ENCODE results near the gene PTBP1. TPM values are rescaled to one million over a fixed set of nuclear protein-coding genes. Genes with fewer than 3 reads are reported as not detected.
"Not testable (repeated sequence)": the region's sequence is repeated elsewhere in the genome, so short reads cannot be mapped to it uniquely, and the experiment has no call there.

The PTBP1 gene
- total RNA-seq, 1 experiment from 2014 or later: 680 TPM

- Mint-ChIP-seq H3K9me3 (peaks cover 4% of the 10 kb centered on the region), H3K4me1 (no peaks in the 10 kb centered on the region), H3K36me3 (no peaks in the 10 kb centered on the region), H3K27ac (no peak within 1 kb of the TSS), H3K4me3 (no peak within 1 kb of the TSS), H3K27me3 (ENCODE audit: low read depth) (peaks cover 39% of the 10 kb centered on the region)
- ChIA-PET POLR2A (no interaction called here), CTCF (no interaction called here)
- DNase-seq (ENCODE audit: low spot score): no peak
- ATAC-seq: no peak
- TF ChIP-seq ZNF396 (CRISPR knock-in tag; IDR thresholded peaks at IDR 0.05; ENCODE audit: borderline replicate concordance): no peak
- no peak for TF ChIP-seq RORB (CRISPR knock-in tag; IDR thresholded peaks at IDR 0.05)
Observed at GRCh38 chr19:840519-841206, 43.4 kb downstream of the PTBP1 start, which contains the start of gene PRTN3. Gene PRTN3, plus strand, starts transcription at chr19:840999. Its CDS starts 10 bp downstream, at chr19:841009.

GRCh38 chr19:842802-843179 lies 45.5 kb downstream of the PTBP1 start:
- POLR2A ChIA-PET: interaction anchor here (0.6 kb wide), 1 partner anchor 1701 kb away, joined by 3 read pairs; no protein-coding TSS in a partner anchor
- peak; percentile 50; the same call in 1 of the 2 replicates for TF ChIP-seq ZNF121 (CRISPR knock-in tag; IDR thresholded peaks at IDR 0.05)
- ATAC-seq; DNase-seq (ENCODE audit: low spot score); H3K9me3 Mint-ChIP-seq; H3K36me3 Mint-ChIP-seq; H3K4me1 Mint-ChIP-seq; H3K27ac Mint-ChIP-seq: not testable (repeated sequence)
- CTCF ChIA-PET: interaction anchor here (0.7 to 1.1 kb wide), 3 partner anchors 14 to 260 kb away, joined by 3 to 6 read pairs (median 3); no protein-coding TSS in a partner anchor
- Mint-ChIP-seq H3K4me3 (peak overlapping the region; percentile 41; the same call in 1 of the 2 replicates), H3K27me3 (ENCODE audit: low read depth) (peaks cover 42% of the 10 kb centered on the region)

GRCh38 chr19:843180-843835 lies 46.1 kb downstream of the PTBP1 start:
- H3K4me1 Mint-ChIP-seq: no peaks in the 10 kb centered on the region
- CTCF ChIA-PET: interaction anchor here (0.7 to 1.1 kb wide), 3 partner anchors 14 to 261 kb away, joined by 3 to 6 read pairs (median 3); no protein-coding TSS in a partner anchor
- POLR2A ChIA-PET: interaction anchor here (0.6 kb wide), 1 partner anchor 1700 kb away, joined by 3 read pairs; no protein-coding TSS in a partner anchor
- no peak overlapping the region for H3K27ac Mint-ChIP-seq
- ATAC-seq (peak; percentile 70), DNase-seq (ENCODE audit: low spot score) (peak; percentile 62)
- no peaks in the 10 kb centered on the region for H3K36me3 Mint-ChIP-seq
- H3K9me3 Mint-ChIP-seq: peaks cover 4% of the 10 kb centered on the region
- H3K4me3 Mint-ChIP-seq: peak overlapping the region; percentile 41; the same call in 1 of the 2 replicates
- H3K27me3 Mint-ChIP-seq (ENCODE audit: low read depth): peaks cover 42% of the 10 kb centered on the region
- TF ChIP-seq, protein P1, sequence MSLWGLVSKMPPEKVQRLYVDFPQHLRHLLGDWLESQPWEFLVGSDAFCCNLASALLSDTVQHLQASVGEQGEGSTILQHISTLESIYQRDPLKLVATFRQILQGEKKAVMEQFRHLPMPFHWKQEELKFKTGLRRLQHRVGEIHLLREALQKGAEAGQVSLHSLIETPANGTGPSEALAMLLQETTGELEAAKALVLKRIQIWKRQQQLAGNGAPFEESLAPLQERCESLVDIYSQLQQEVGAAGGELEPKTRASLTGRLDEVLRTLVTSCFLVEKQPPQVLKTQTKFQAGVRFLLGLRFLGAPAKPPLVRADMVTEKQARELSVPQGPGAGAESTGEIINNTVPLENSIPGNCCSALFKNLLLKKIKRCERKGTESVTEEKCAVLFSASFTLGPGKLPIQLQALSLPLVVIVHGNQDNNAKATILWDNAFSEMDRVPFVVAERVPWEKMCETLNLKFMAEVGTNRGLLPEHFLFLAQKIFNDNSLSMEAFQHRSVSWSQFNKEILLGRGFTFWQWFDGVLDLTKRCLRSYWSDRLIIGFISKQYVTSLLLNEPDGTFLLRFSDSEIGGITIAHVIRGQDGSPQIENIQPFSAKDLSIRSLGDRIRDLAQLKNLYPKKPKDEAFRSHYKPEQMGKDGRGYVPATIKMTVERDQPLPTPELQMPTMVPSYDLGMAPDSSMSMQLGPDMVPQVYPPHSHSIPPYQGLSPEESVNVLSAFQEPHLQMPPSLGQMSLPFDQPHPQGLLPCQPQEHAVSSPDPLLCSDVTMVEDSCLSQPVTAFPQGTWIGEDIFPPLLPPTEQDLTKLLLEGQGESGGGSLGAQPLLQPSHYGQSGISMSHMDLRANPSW (CRISPR knock-in tag; conservative IDR thresholded peaks at IDR 0.05; ENCODE audit: low read depth): no peak
- TF ChIP-seq ZNF263 (CRISPR knock-in tag; IDR thresholded peaks at IDR 0.05; ENCODE audit: low read depth): 0 out of 2 replicates have a peak, but pooled peaks have one; percentile 17
- TF ChIP-seq MAX (CRISPR knock-in tag; IDR thresholded peaks at IDR 0.05): peak; percentile 65; the same call in 1 of the 2 replicates
- no peak for TF ChIP-seq ZNF138 (CRISPR knock-in tag; conservative IDR thresholded peaks at IDR 0.05)
- 0 out of 2 replicates have a peak, but pooled peaks have one; percentile 28 for TF ChIP-seq NR1H2 (CRISPR knock-in tag; IDR thresholded peaks at IDR 0.05)
- no peak for TF ChIP-seq NR2C2 (CRISPR knock-in tag; IDR thresholded peaks at IDR 0.05)
- 0 out of 2 replicates have a peak, but pooled peaks have one; percentile 40 for TF ChIP-seq RELA (CRISPR knock-in tag; IDR thresholded peaks at IDR 0.05; ENCODE audit: borderline replicate concordance)
- TF ChIP-seq, protein P2, sequence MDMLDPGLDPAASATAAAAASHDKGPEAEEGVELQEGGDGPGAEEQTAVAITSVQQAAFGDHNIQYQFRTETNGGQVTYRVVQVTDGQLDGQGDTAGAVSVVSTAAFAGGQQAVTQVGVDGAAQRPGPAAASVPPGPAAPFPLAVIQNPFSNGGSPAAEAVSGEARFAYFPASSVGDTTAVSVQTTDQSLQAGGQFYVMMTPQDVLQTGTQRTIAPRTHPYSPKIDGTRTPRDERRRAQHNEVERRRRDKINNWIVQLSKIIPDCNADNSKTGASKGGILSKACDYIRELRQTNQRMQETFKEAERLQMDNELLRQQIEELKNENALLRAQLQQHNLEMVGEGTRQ (CRISPR knock-in tag; IDR thresholded peaks at IDR 0.05): no peak
- no peak for TF ChIP-seq ESRRA (CRISPR knock-in tag; IDR thresholded peaks at IDR 0.05; ENCODE audit: borderline replicate concordance)
- TF ChIP-seq ZNF416 (CRISPR knock-in tag; IDR thresholded peaks at IDR 0.05): no peak
- no peak for TF ChIP-seq AFF4 (CRISPR knock-in tag; IDR thresholded peaks at IDR 0.05; ENCODE audit: borderline replicate concordance)
- no peak for TF ChIP-seq CBFB (CRISPR knock-in tag; IDR thresholded peaks at IDR 0.05; ENCODE audit: low read depth)
- no peak for TF ChIP-seq SMAD4 (CRISPR knock-in tag; IDR thresholded peaks at IDR 0.05)
- TF ChIP-seq FOXK1 (CRISPR knock-in tag; IDR thresholded peaks at IDR 0.05): no peak
- TF ChIP-seq, protein P3, sequence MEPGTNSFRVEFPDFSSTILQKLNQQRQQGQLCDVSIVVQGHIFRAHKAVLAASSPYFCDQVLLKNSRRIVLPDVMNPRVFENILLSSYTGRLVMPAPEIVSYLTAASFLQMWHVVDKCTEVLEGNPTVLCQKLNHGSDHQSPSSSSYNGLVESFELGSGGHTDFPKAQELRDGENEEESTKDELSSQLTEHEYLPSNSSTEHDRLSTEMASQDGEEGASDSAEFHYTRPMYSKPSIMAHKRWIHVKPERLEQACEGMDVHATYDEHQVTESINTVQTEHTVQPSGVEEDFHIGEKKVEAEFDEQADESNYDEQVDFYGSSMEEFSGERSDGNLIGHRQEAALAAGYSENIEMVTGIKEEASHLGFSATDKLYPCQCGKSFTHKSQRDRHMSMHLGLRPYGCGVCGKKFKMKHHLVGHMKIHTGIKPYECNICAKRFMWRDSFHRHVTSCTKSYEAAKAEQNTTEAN (CRISPR knock-in tag; IDR thresholded peaks at IDR 0.05): no peak
- no peak for TF ChIP-seq MYBL2 (CRISPR knock-in tag; IDR thresholded peaks at IDR 0.05)
